Sigmoid colon (tissue), 7 donors: Measurements from ENCODE around the gene RNF7. TPM values are rescaled to one million over a fixed set of nuclear protein-coding genes. Genes with fewer than 3 reads are reported as not detected.

Experiments
- DNase-seq: peaks from one replicate; pipeline ENCODE4 v3.0.0-alpha.2; 2019
- H3K27ac ChIP-seq, 4 donors: fragments of 200-600 bp; sonication (generic); one replicate each; pipeline ENCODE4 v1.5.1; 2016 to 2019; ENCODE audit warnings: mild to moderate bottlenecking in 1 of 4
- H3K27me3 ChIP-seq, 3 donors: fragments of 200-600 bp; sonication (generic); one replicate each; pipeline ENCODE4 v1.5.1; 2019; ENCODE audit warnings: mild to moderate bottlenecking in 1 of 3
- H3K36me3 ChIP-seq, 4 donors: fragments of 200-600 bp; sonication (generic); one replicate each; pipeline ENCODE4 v1.5.1; 2016 to 2019
- H3K4me1 ChIP-seq, 4 donors: fragments of 200-600 bp; sonication (generic); one replicate each; pipeline ENCODE4 v1.5.1; 2017 to 2019
- H3K4me3 ChIP-seq, 4 donors: fragments of 200-600 bp; sonication (generic); one replicate each; pipeline ENCODE4 v1.5.1; 2017 to 2019; ENCODE audit warnings: mild to moderate bottlenecking in 2 of 4, moderate library complexity in 1 of 4
- H3K9me3 ChIP-seq, 4 donors: fragments of 200-600 bp in 3 of 4; sonication (generic) in 3 of 4; one replicate each; pipeline versions ENCODE4 v1.5.1 to v1.6.1; 2013 to 2019
- CTCF ChIP-seq, 4 experiments: fragments of 450-650 bp in 3 of 4; fragments of 200-600 bp in 1 of 4; IDR thresholded peaks; one replicate each; pipeline ENCODE4 v1.5.1; 2016 to 2019; ENCODE audit warnings: antibody characterized with exemption in 4 of 4, mild to moderate bottlenecking in 3 of 4, moderate library complexity in 2 of 4
- EP300 ChIP-seq, 4 donors: sonication (generic); formaldehyde crosslinking; IDR thresholded peaks; one replicate each; pipeline ENCODE4 v1.6.1; 2017; ENCODE audit warnings: antibody characterized with exemption in 4 of 4
- POLR2A ChIP-seq, 2 donors: fragments of 450-650 bp; IDR thresholded peaks; one replicate each; pipeline ENCODE4 v1.6.1; 2016; ENCODE audit warnings: antibody characterized with exemption in 2 of 2, mild to moderate bottlenecking in 2 of 2, moderate library complexity in 2 of 2
- POLR2AphosphoS5 ChIP-seq, 4 donors: sonication (generic); formaldehyde crosslinking; IDR thresholded peaks; one replicate each; pipeline ENCODE4 v1.6.1; 2017; ENCODE audit warnings: antibody characterized with exemption in 4 of 4
- WGBS, 2 donors: extraction: QIAGEN DNeasy Blood & Tissue Kit; methylation state at CpG; one replicate each; pipeline ENCODE4 v1.1.7; 2013; 5-methylcytosine and 5-hydroxymethylcytosine counted together
- intact Hi-C: fragments of 100-400 bp; cut with DNase I; formaldehyde crosslinking; loops from one replicate; pipeline ENCODE4 v1.15.1; 2023
- polyA plus RNA-seq, 3 donors: library from polyadenylated mRNA; stranded (reverse); fragments of 200-250 nt; gene quantifications; one replicate each; pipeline ENCODE4 v1.2.3, GENCODE V29; 2013
- total RNA-seq, 4 donors: library from RNA; depleted of rRNA; stranded (reverse); fragments of >200 nt; gene quantifications; one replicate each; pipeline ENCODE4 v1.1.0, GENCODE V29; 2016
- donor health status: healthy with polysubstance abuse.
- donor health status: Bipolar disorder and iron deficiency.
- donor health status: healthy.

The RNF7 gene
- total and polyA plus RNA-seq, 7 donors, result 87.2 to 292 (median 139) TPM

DNA sequence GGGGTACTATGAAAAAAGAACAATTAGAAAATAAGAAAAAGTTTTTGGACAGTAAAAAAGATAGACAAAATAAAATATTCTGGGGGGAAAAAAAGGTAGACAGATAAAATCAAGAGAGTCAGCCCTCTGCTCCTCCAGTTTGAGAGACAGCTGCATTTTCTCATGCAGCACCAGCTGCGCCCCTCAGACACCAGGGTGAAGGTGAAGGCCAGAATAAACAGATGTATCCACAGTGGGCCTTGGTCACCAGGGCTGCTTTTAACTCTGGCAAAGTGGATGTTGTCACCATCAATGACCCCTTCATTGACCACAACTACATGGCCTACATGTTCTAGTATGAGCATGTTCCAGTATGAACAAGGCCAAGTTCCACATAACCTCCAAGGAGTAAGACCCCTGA, 13.9 kb upstream of the RNF7 start:
- no peak overlapping the region for H3K4me3 ChIP-seq
- 96% methylated on average over 1 of the region's 1 CpG for WGBS, 2 donors
- H3K9me3 ChIP-seq, result no peaks in the 10 kb centered on the region
- H3K4me1 ChIP-seq, result no peaks in the 10 kb centered on the region
- no peaks in the 10 kb centered on the region for H3K36me3 ChIP-seq
- no peaks in the 10 kb centered on the region for H3K27me3 ChIP-seq
- intact Hi-C loops, result no loop called here
- DNase-seq, result no peak
- TF ChIP-seq POLR2A (IDR thresholded peaks at IDR 0.05), result no peak
- no peak for TF ChIP-seq EP300 (IDR thresholded peaks at IDR 0.05)
- no peak for TF ChIP-seq POLR2AphosphoS5 (IDR thresholded peaks at IDR 0.05)
- no peak for TF ChIP-seq CTCF (IDR thresholded peaks at IDR 0.05)
- no peak overlapping the region for H3K27ac ChIP-seq

- H3K4me1 ChIP-seq, result no peaks in the 10 kb centered on the region
- H3K27ac ChIP-seq, result no peak overlapping the region
- intact Hi-C loops, result no loop called here
- H3K27me3 ChIP-seq, result no peaks in the 10 kb centered on the region
- H3K36me3 ChIP-seq, result no peaks in the 10 kb centered on the region
- TF ChIP-seq CTCF (IDR thresholded peaks at IDR 0.05), result no peak
- no peak for TF ChIP-seq POLR2A (IDR thresholded peaks at IDR 0.05)
- TF ChIP-seq EP300 (IDR thresholded peaks at IDR 0.05), result no peak
- no peak for TF ChIP-seq POLR2AphosphoS5 (IDR thresholded peaks at IDR 0.05)
- no peaks in the 10 kb centered on the region for H3K9me3 ChIP-seq
- DNase-seq, result no peak
- H3K4me3 ChIP-seq, result no peak overlapping the region
- WGBS, 2 donors, result 93 to 94% methylated on average over 4 of the region's 4 CpGs
Measured at GRCh38 chr3:141725036-141725435, 13.1 kb upstream of the RNF7 start.

- WGBS, 2 donors, result 81 to 90% methylated on average over 1 of the region's 1 CpG
- Histone ChIP-seq H3K36me3 (no peaks in the 10 kb centered on the region), H3K27me3 (no peaks in the 10 kb centered on the region), H3K4me3 (no peak overlapping the region), H3K4me1 (no peaks in the 10 kb centered on the region), H3K9me3 (no peaks in the 10 kb centered on the region), H3K27ac (no peak overlapping the region)
- no peak for DNase-seq
- intact Hi-C loops, result no loop called here
- TF ChIP-seq POLR2AphosphoS5 (IDR thresholded peaks at IDR 0.05), result no peak
- no peak for TF ChIP-seq POLR2A (IDR thresholded peaks at IDR 0.05)
- no peak for TF ChIP-seq EP300 (IDR thresholded peaks at IDR 0.05)
- no peak for TF ChIP-seq CTCF (IDR thresholded peaks at IDR 0.05)
Measured at GRCh38 chr3:141726483-141726882, 11.6 kb upstream of the RNF7 start.

- H3K4me1 ChIP-seq, result no peaks in the 10 kb centered on the region
- no peak for TF ChIP-seq CTCF (IDR thresholded peaks at IDR 0.05)
- TF ChIP-seq POLR2A (IDR thresholded peaks at IDR 0.05), result no peak
- no peak for TF ChIP-seq EP300 (IDR thresholded peaks at IDR 0.05)
- no peak for TF ChIP-seq POLR2AphosphoS5 (IDR thresholded peaks at IDR 0.05)
- WGBS, 2 donors, result 85 to 91% methylated on average over 5 of the region's 5 CpGs
- H3K4me3 ChIP-seq, result no peak overlapping the region
- DNase-seq, result no peak
- H3K9me3 ChIP-seq, result no peaks in the 10 kb centered on the region
- no peak overlapping the region for H3K27ac ChIP-seq
- intact Hi-C loops, result no loop called here
- H3K36me3 ChIP-seq, result no peaks in the 10 kb centered on the region
- no peaks in the 10 kb centered on the region for H3K27me3 ChIP-seq
Measured at GRCh38 chr3:141728355-141728892, 9.7 kb upstream of the RNF7 start.

- Histone ChIP-seq H3K27ac (no peak overlapping the region), H3K4me3 (no peak overlapping the region), H3K4me1 (no peaks in the 10 kb centered on the region), H3K27me3 (no peaks in the 10 kb centered on the region), H3K36me3 (no peaks in the 10 kb centered on the region), H3K9me3 (no peaks in the 10 kb centered on the region)
- 79 to 91% methylated on average over 4 of the region's 4 CpGs for WGBS, 2 donors
- intact Hi-C loops, result no loop called here
- no peak for DNase-seq
- TF ChIP-seq CTCF (IDR thresholded peaks at IDR 0.05), result no peak
- TF ChIP-seq POLR2AphosphoS5 (IDR thresholded peaks at IDR 0.05), result no peak
- TF ChIP-seq EP300 (IDR thresholded peaks at IDR 0.05), result no peak
- TF ChIP-seq POLR2A (IDR thresholded peaks at IDR 0.05), result no peak
Measured at GRCh38 chr3:141729240-141729639, 8.9 kb upstream of the RNF7 start.
